ENCODE data around the gene NIF3L1. TPM values are rescaled to one million over a fixed set of nuclear protein-coding genes. Genes with fewer than 3 reads are reported as not detected.
A peak's percentile ranks its signal among the peaks of the same experiment; 100 is the strongest.

The NIF3L1 gene
- total RNA-seq, 1 experiment from 2014 or later: 45.6 TPM

- no peak overlapping the region for H2AFZ ChIP-seq
- intact Hi-C loops (cut with micrococcal nuclease; ENCODE audit: unreplicated experiment): no loop called here
- no peaks in the 10 kb centered on the region for H3K9me3 ChIP-seq (ENCODE audit: insufficient read depth, low read depth)
- no peaks in the 10 kb centered on the region for H3K36me3 ChIP-seq (ENCODE audit: low read depth)
- H3K9me2 ChIP-seq (ENCODE audit: insufficient read depth): no peaks in the 10 kb centered on the region
- no peaks in the 10 kb centered on the region for H3K27me3 ChIP-seq (ENCODE audit: insufficient read depth, low read depth)
- H4K20me1 ChIP-seq (ENCODE audit: insufficient read depth): no peaks in the 10 kb centered on the region
- peaks cover 8% of the 10 kb centered on the region for H3K4me1 ChIP-seq (replicated peaks; ENCODE audit: insufficient read depth)
- no peaks in the 10 kb centered on the region for H3K79me2 ChIP-seq (ENCODE audit: low read depth)
- no peak overlapping the region for H3K4me3 ChIP-seq
- no peak overlapping the region for H3K4me2 ChIP-seq
- ChIA-PET POLR2A (ENCODE audit: unreplicated experiment) (no interaction called here), CTCF (no interaction called here)
- TF ChIP-seq CTCF (conservative IDR thresholded peaks at IDR 0.05) (no peak), EZH2 (IDR thresholded peaks at IDR 0.05; ENCODE audit: low read depth) (no peak)
- DNase-seq: no peak
- H3F3A ChIP-seq (ENCODE audit: insufficient read depth, low read depth): peaks cover 12% of the 10 kb centered on the region
- no peak overlapping the region for H3K27ac ChIP-seq
- BruUV-seq (replicated peaks): no TSS peak
Measured at GRCh38 chr2:200843993-200844948, 44.9 kb upstream of the NIF3L1 start.

GRCh38 chr2:200845194-200845593 lies 44.0 kb upstream of the NIF3L1 start:
- Histone ChIP-seq H3K36me3 (ENCODE audit: low read depth) (no peaks in the 10 kb centered on the region), H3K27me3 (ENCODE audit: insufficient read depth, low read depth) (no peaks in the 10 kb centered on the region), H3K79me2 (ENCODE audit: low read depth) (no peaks in the 10 kb centered on the region), H3K4me1 (replicated peaks; ENCODE audit: insufficient read depth) (no peaks in the 10 kb centered on the region), H2AFZ (no peak overlapping the region), H3K9me3 (ENCODE audit: insufficient read depth, low read depth) (no peaks in the 10 kb centered on the region), H3K4me3 (no peak overlapping the region), H3K4me2 (no peak overlapping the region), H3F3A (ENCODE audit: insufficient read depth, low read depth) (peaks cover 10% of the 10 kb centered on the region; the same call in 1 of the 2 replicates), H3K27ac (no peak overlapping the region), H4K20me1 (ENCODE audit: insufficient read depth) (no peaks in the 10 kb centered on the region), H3K9me2 (ENCODE audit: insufficient read depth) (no peaks in the 10 kb centered on the region)
- TF ChIP-seq CTCF (conservative IDR thresholded peaks at IDR 0.05) (no peak), EZH2 (IDR thresholded peaks at IDR 0.05; ENCODE audit: low read depth) (no peak)
- intact Hi-C loops (cut with micrococcal nuclease; ENCODE audit: unreplicated experiment): no loop called here
- POLR2A ChIA-PET (ENCODE audit: unreplicated experiment): no interaction called here
- no peak for DNase-seq
- no TSS peak for BruUV-seq (replicated peaks)
- CTCF ChIA-PET: no interaction called here

- Histone ChIP-seq H3K27ac (no peak overlapping the region), H3K27me3 (ENCODE audit: insufficient read depth, low read depth) (no peaks in the 10 kb centered on the region), H3K36me3 (ENCODE audit: low read depth) (no peaks in the 10 kb centered on the region), H3K4me2 (no peak overlapping the region), H3F3A (ENCODE audit: insufficient read depth, low read depth) (peaks cover 15% of the 10 kb centered on the region; the same call in 1 of the 2 replicates), H3K9me3 (ENCODE audit: insufficient read depth, low read depth) (no peaks in the 10 kb centered on the region), H3K4me3 (no peak overlapping the region), H2AFZ (no peak overlapping the region), H3K9me2 (ENCODE audit: insufficient read depth) (no peaks in the 10 kb centered on the region), H3K79me2 (ENCODE audit: low read depth) (no peaks in the 10 kb centered on the region), H3K4me1 (replicated peaks; ENCODE audit: insufficient read depth) (no peaks in the 10 kb centered on the region), H4K20me1 (ENCODE audit: insufficient read depth) (no peaks in the 10 kb centered on the region)
- intact Hi-C loops (cut with micrococcal nuclease; ENCODE audit: unreplicated experiment): no loop called here
- TF ChIP-seq EZH2 (IDR thresholded peaks at IDR 0.05; ENCODE audit: low read depth) (no peak), CTCF (conservative IDR thresholded peaks at IDR 0.05) (no peak)
- peak in 1 of 2 experiments; percentile 35 for DNase-seq
- ChIA-PET POLR2A (ENCODE audit: unreplicated experiment) (interaction anchor here (0.5 to 0.6 kb wide), 2 partner anchors 121 to 270 kb away, joined by 4 read pairs; partner anchors contain the start of gene CFLAR), CTCF (interaction anchor here (0.5 kb wide), 1 partner anchor 59 kb away, joined by 3 read pairs; no protein-coding TSS in a partner anchor)
- no TSS peak for BruUV-seq (replicated peaks)
Measured at GRCh38 chr2:200845669-200846325, 43.4 kb upstream of the NIF3L1 start.
